Measurements from ENCODE around the gene CPA1.

DNA sequence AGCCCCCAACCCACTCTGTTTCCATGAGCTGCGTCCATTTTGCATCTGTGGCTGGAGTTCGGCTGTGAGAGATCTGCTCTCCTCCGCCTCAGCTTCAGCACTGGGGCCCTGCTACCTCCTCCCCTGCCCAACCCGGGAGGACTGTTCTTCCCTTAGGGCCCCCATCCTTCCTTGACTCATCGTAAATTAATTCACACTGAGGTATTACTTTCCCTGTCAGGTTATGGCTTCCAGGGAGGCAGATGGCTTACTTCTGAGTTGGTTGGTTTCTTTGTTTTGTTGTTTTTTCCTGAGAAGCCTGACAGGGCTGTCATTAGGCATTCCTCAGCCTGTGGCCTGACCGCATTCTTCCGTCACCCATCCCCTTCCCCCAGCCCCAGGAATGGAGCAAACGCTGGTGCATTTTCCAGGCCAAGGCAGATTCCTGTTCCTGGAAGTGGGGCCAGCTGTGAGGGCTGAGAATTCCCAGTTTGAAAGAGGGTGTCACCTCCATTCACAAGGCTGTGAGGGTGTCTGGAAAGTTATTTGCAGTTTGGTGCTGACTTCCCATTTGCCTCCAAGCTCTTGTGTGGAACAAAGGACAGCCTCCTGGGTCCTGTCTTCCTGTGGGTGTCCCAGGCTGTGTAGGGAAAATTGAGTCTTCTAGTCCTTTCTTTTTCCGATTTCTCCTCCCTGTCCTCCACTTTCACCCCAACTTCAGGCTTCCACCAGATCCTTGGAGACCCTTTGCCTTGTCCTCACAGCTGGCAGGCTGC is 24.0 kb upstream of the CPA1 start:
- TF ChIP-seq, protein P1, sequence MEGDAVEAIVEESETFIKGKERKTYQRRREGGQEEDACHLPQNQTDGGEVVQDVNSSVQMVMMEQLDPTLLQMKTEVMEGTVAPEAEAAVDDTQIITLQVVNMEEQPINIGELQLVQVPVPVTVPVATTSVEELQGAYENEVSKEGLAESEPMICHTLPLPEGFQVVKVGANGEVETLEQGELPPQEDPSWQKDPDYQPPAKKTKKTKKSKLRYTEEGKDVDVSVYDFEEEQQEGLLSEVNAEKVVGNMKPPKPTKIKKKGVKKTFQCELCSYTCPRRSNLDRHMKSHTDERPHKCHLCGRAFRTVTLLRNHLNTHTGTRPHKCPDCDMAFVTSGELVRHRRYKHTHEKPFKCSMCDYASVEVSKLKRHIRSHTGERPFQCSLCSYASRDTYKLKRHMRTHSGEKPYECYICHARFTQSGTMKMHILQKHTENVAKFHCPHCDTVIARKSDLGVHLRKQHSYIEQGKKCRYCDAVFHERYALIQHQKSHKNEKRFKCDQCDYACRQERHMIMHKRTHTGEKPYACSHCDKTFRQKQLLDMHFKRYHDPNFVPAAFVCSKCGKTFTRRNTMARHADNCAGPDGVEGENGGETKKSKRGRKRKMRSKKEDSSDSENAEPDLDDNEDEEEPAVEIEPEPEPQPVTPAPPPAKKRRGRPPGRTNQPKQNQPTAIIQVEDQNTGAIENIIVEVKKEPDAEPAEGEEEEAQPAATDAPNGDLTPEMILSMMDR (IDR thresholded peaks at IDR 0.05 in 4 of 5, conservative IDR thresholded peaks at IDR 0.05 in 1 of 5), result no peak
- no peak for TF ChIP-seq POLR2A (IDR thresholded peaks at IDR 0.05)

Measured in gastrocnemius medialis (tissue), 4 donors.